ENCODE measurements around the gene ALK.

Gene ALK

GRCh38 chr2:29405707-29406106, 515.7 kb downstream of the ALK start:
- DNase-seq (ENCODE audit: low read depth in 3 of 3), result no peak

- DNase-seq (ENCODE audit: low read depth in 3 of 3), result no peak
These were observed 516.1 kb downstream of the ALK start for GRCh38 chr2:29405266-29405665.

GRCh38 chr2:29401994-29402393, 519.4 kb downstream of the ALK start:
- DNase-seq (ENCODE audit: low read depth in 3 of 3), result no peak

- no peak for DNase-seq (ENCODE audit: low read depth in 3 of 3)
These were observed 520.3 kb downstream of the ALK start for GRCh38 chr2:29400930-29401653.

- no peak for DNase-seq (ENCODE audit: low read depth in 3 of 3)
These were observed 522.8 kb downstream of the ALK start for GRCh38 chr2:29398384-29399237.

- no peak for DNase-seq (ENCODE audit: low read depth in 3 of 3)
These were observed 523.7 kb downstream of the ALK start for GRCh38 chr2:29397713-29398112.

- no peak for DNase-seq (ENCODE audit: low read depth in 3 of 3)
These were observed 524.3 kb downstream of the ALK start for GRCh38 chr2:29397039-29397438.

- DNase-seq (ENCODE audit: low read depth in 3 of 3), result no peak
These were observed 526.4 kb downstream of the ALK start for GRCh38 chr2:29394981-29395350.

- DNase-seq (ENCODE audit: low read depth in 3 of 3), result no peak
These were observed 526.9 kb downstream of the ALK start for GRCh38 chr2:29394311-29394980.

GRCh38 chr2:29393676-29394075, 527.7 kb downstream of the ALK start:
- no peak for DNase-seq (ENCODE audit: low read depth in 3 of 3)

- no peak for DNase-seq (ENCODE audit: low read depth in 3 of 3)
These were observed 528.6 kb downstream of the ALK start for GRCh38 chr2:29392774-29393173.

GRCh38 chr2:29390136-29390535, 531.2 kb downstream of the ALK start:
- no peak for DNase-seq (ENCODE audit: low read depth in 3 of 3)

GRCh38 chr2:29389686-29390085, 531.7 kb downstream of the ALK start:
- DNase-seq (ENCODE audit: low read depth in 3 of 3), result no peak

GRCh38 chr2:29388071-29388470, 533.3 kb downstream of the ALK start:
- DNase-seq (ENCODE audit: low read depth in 3 of 3), result no peak

- DNase-seq (ENCODE audit: low read depth in 3 of 3), result no peak
These were observed 538.9 kb downstream of the ALK start for GRCh38 chr2:29382486-29382885.

- DNase-seq (ENCODE audit: low read depth in 3 of 3), result no peak
These were observed 543.6 kb downstream of the ALK start for GRCh38 chr2:29377788-29378187.

GRCh38 chr2:29376541-29376940, 544.8 kb downstream of the ALK start:
- DNase-seq (ENCODE audit: low read depth in 3 of 3), result no peak

- DNase-seq (ENCODE audit: low read depth in 3 of 3), result no peak
These were observed 545.5 kb downstream of the ALK start for GRCh38 chr2:29375843-29376242.

- DNase-seq (ENCODE audit: low read depth in 3 of 3), result no peak
These were observed 546.6 kb downstream of the ALK start for GRCh38 chr2:29374823-29375222.

- DNase-seq (ENCODE audit: low read depth in 3 of 3), result no peak
These were observed 547.5 kb downstream of the ALK start for GRCh38 chr2:29373870-29374269.

GRCh38 chr2:29372185-29372584, 549.2 kb downstream of the ALK start:
- DNase-seq (ENCODE audit: low read depth in 3 of 3), result no peak

GRCh38 chr2:29370581-29371125, 550.7 kb downstream of the ALK start:
- no peak for DNase-seq (ENCODE audit: low read depth in 3 of 3)

Measured in stimulated activated CD4-positive, alpha-beta T cell treated with anti-CD3 and anti-CD28 coated beads, TNF-alpha, amount 100 ng/mL, for 4 hours (primary cell).